ENCODE results near the gene PHC2.

PHC2 gene

DNA sequence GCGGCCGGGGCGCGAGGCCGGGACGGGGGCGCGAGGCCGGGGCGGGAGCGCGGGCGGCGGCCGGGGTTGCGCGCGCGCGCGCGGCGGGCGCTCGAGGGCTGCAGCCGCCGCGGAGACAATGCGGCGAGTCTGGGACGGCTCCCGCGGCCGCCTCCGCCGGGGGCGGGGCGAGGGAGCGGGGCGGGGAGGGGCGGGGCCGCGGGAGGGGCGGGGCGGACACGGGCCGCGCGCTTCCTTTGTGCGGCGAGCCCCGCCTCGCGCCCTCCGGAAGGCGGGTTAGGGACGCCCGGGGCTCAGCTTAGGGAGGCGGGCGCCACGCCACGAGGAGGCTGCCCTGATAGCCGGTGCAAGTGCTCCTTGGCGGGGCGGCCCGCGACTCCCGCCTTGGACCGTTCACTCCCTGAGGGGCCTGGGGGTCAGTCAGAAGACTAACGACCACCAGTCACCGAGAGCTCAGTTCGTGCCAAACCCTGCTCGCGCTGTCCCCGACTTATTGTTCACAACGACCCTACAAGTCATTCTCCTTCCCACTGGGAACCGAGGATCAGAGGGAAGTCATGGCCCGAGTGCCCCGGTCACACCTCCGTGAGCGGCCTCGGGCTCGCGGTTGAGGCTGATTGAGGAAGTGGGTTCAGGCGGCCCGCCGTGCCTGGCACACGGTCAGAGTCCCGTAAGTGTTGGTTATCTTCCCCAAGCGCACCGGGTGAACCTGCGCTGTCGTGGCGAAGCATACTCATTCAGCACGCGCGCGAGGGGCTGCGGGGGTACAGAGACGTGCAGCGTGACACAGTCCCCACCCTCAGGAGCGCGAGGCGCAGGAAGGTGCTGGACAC is 80.9 kb downstream of the PHC2 start:
- Histone ChIP-seq H2AFZ (ENCODE audit: low read length, unreplicated experiment) (peak overlapping the region; percentile 91), H3K36me3 (ENCODE audit: insufficient read depth, low read length) (peaks cover 23% of the 10 kb centered on the region), H3K79me2 (ENCODE audit: control insufficient read depth, insufficient read depth, low read length, unreplicated experiment) (peaks cover 51% of the 10 kb centered on the region), H3K27me3 (ENCODE audit: insufficient read depth, low read length) (no peaks in the 10 kb centered on the region), H3K27ac (ENCODE audit: low read depth, low read length) (peak overlapping the region; percentile 69), H3K4me3 (ENCODE audit: low read depth, low read length) (peak overlapping the region; percentile 95), H3K4me1 (ENCODE audit: control insufficient read depth, insufficient read depth, low read length, unreplicated experiment) (peaks cover 27% of the 10 kb centered on the region)

DNA sequence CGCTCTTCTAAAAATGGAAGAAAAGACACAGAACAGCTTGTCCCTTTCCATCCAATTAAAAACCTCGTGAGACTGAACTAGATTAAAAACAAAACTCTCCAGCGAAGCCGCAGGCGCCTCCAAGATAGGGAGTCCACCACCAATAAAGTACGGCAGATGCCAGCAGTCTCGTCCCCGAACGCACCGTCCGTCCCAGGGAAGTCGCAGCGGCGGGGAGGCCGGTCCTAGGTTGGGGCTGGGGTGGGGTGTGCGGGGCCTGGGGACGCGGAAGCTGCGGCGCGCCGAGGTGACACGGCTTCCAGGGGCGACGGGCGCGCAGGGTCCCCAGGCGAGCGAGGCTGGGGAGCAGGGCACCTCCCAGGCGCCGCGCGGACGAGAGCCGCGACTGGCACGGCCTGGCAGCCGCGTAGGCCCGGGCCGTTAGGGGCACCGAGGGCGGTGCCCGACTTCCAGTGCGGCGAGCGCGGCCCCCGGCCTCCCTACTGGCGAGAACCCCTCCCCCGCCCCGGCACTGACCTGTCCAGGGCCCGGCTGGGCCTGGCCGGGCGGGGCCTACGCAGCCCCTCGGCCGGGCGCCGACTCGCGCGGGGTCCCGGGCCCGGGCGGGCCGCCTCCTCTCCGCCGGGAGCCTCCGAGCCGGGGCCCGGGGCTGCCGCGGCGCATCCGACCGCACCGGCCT is 81.7 kb downstream of the PHC2 start:
- H3K27me3 ChIP-seq (ENCODE audit: insufficient read depth, low read length) = no peaks in the 10 kb centered on the region
- peak overlapping the region; percentile 98 for H3K27ac ChIP-seq (ENCODE audit: low read depth, low read length)
- H3K4me3 ChIP-seq (ENCODE audit: low read depth, low read length) = peak overlapping the region; percentile 98
- no peak overlapping the region for H2AFZ ChIP-seq (ENCODE audit: low read length, unreplicated experiment)
- peaks cover 23% of the 10 kb centered on the region for H3K36me3 ChIP-seq (ENCODE audit: insufficient read depth, low read length)
- peaks cover 59% of the 10 kb centered on the region for H3K79me2 ChIP-seq (ENCODE audit: control insufficient read depth, insufficient read depth, low read length, unreplicated experiment)
- H3K4me1 ChIP-seq (ENCODE audit: control insufficient read depth, insufficient read depth, low read length, unreplicated experiment) = peaks cover 34% of the 10 kb centered on the region

DNA sequence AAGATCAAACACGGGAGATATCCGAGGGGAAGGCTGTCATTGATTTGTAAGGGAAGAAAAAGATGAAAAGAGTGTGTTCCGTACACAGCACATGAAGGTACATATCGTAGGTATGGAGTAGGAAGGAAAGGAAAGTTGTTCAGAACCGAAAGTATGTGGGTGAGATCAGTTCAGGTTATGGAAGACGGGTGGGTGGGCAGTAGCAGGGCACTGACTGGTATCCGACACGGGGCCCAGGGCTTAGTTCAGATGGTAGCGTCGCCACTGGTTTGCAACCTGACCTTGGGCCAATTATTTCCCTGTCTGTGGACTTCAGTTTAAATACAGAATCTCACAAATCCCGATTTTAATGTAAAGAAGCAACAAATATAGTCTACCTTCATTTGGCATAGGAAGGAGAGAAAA is 82.2 kb downstream of the PHC2 start:
- peaks cover 64% of the 10 kb centered on the region for H3K79me2 ChIP-seq (ENCODE audit: control insufficient read depth, insufficient read depth, low read length, unreplicated experiment)
- H3K4me3 ChIP-seq (ENCODE audit: low read depth, low read length) = peak overlapping the region; percentile 98
- H2AFZ ChIP-seq (ENCODE audit: low read length, unreplicated experiment) = no peak overlapping the region
- H3K27ac ChIP-seq (ENCODE audit: low read depth, low read length) = peak overlapping the region; percentile 98
- H3K27me3 ChIP-seq (ENCODE audit: insufficient read depth, low read length) = no peaks in the 10 kb centered on the region
- H3K4me1 ChIP-seq (ENCODE audit: control insufficient read depth, insufficient read depth, low read length, unreplicated experiment) = peaks cover 40% of the 10 kb centered on the region
- H3K36me3 ChIP-seq (ENCODE audit: insufficient read depth, low read length) = peaks cover 28% of the 10 kb centered on the region

DNA sequence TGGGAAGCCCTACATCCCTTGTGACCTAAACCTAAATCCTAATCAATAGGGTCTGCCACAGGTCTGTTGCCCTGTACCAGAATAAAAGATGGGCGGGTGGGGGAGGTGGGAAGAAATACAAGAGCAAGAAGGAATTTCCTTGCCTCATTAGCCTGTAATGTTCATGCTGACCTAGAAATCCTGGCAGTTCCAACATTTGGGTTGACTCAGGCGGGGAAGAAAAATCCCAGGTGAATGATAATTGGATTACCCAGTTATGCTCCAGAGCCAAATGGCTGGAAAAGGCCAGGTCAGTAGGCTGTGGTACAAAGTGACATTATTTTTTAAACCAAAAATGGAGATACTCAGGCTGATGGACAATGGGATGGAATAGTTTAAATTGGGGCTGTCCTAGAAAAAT is 82.7 kb downstream of the PHC2 start:
- Histone ChIP-seq H3K4me3 (ENCODE audit: low read depth, low read length) (peak overlapping the region; percentile 98), H2AFZ (ENCODE audit: low read length, unreplicated experiment) (no peak overlapping the region), H3K79me2 (ENCODE audit: control insufficient read depth, insufficient read depth, low read length, unreplicated experiment) (peaks cover 69% of the 10 kb centered on the region), H3K27me3 (ENCODE audit: insufficient read depth, low read length) (no peaks in the 10 kb centered on the region), H3K36me3 (ENCODE audit: insufficient read depth, low read length) (peaks cover 30% of the 10 kb centered on the region), H3K27ac (ENCODE audit: low read depth, low read length) (peak overlapping the region; percentile 98), H3K4me1 (ENCODE audit: control insufficient read depth, insufficient read depth, low read length, unreplicated experiment) (peaks cover 44% of the 10 kb centered on the region)

DNA sequence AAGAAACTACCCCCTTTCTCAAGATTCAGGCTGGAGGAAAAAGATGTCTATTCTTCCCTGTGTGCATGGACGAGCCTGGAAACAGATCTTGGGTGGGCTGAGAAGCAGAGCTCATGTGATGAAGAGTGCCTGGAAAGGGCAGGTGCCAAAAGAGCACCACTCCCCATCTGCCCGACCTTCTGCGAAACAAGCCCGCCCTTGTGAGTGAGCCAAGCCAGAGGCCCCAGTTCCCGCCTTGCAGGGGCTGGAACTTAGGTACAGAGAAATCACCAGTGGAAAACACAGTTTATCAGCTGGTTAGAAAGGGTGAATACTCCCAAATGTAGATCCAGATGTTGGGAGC is 83.3 kb downstream of the PHC2 start:
- Histone ChIP-seq H3K36me3 (ENCODE audit: insufficient read depth, low read length) (peaks cover 34% of the 10 kb centered on the region), H3K4me3 (ENCODE audit: low read depth, low read length) (peak overlapping the region; percentile 98), H3K4me1 (ENCODE audit: control insufficient read depth, insufficient read depth, low read length, unreplicated experiment) (peaks cover 50% of the 10 kb centered on the region), H3K27me3 (ENCODE audit: insufficient read depth, low read length) (no peaks in the 10 kb centered on the region), H3K27ac (ENCODE audit: low read depth, low read length) (peak overlapping the region; percentile 98), H3K79me2 (ENCODE audit: control insufficient read depth, insufficient read depth, low read length, unreplicated experiment) (peaks cover 75% of the 10 kb centered on the region), H2AFZ (ENCODE audit: low read length, unreplicated experiment) (no peak overlapping the region)

DNA sequence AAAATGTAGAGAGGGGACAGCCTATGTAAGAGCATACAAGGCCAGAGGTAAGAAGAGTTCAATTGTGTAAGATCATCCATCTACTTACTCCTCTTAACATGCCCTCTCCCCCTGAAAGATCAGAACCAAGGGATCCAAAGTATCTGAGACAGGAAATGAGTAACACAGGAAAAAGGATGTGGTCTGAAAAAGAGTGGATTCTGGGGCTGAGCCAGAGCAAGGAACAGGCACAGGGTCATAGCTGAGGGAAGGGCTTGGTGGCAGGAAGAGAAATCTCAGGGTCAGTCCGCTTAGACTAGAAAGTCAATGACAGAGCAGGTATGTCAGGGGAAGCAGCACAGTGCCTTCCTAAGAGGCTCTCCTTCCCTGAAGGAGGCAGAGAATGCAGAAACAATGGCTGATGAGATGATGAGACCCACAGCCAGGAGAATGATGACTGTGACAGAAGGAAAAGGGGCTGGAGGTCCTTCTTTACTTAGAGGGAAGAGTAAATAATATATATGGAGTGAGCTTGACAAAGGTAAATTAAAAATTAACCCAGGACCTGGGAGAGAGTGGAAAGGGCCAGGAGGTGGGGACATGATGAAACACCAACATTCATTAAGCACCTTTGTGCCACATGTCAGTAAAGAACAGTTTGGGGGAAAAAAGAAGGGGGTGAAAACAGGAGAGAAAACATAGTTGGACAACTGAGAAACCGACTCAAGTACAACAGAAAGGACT is 83.8 kb downstream of the PHC2 start:
- peaks cover 55% of the 10 kb centered on the region for H3K4me1 ChIP-seq (ENCODE audit: control insufficient read depth, insufficient read depth, low read length, unreplicated experiment)

DNA sequence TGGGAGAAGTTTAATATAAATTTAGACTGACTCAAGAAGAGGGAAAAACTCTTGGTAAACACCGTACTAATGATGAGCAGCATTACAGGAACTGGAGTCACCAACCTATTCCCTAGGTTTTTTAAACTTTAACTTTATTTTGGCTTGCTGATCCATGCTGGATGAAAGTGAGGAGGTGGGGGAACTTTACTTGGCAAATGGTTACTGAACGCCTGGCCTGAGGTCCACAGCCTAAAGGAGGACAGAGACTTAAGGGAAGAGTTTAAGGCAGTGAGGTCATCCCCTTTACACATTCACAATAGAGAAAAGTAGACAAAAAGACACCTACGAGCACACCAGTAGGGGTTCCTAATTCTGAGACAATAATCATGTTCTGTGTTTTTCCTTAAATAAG is 84.4 kb downstream of the PHC2 start:
- peaks cover 60% of the 10 kb centered on the region for H3K4me1 ChIP-seq (ENCODE audit: control insufficient read depth, insufficient read depth, low read length, unreplicated experiment)
- peaks cover 85% of the 10 kb centered on the region for H3K79me2 ChIP-seq (ENCODE audit: control insufficient read depth, insufficient read depth, low read length, unreplicated experiment)

More for the DNA sequence above, 83.8 kb downstream of the PHC2 start:
- Histone ChIP-seq H3K27me3 (ENCODE audit: insufficient read depth, low read length) (no peaks in the 10 kb centered on the region), H3K27ac (ENCODE audit: low read depth, low read length) (peak overlapping the region; percentile 98), H3K4me3 (ENCODE audit: low read depth, low read length) (peak overlapping the region; percentile 98), H3K79me2 (ENCODE audit: control insufficient read depth, insufficient read depth, low read length, unreplicated experiment) (peaks cover 80% of the 10 kb centered on the region), H3K36me3 (ENCODE audit: insufficient read depth, low read length) (peaks cover 35% of the 10 kb centered on the region), H2AFZ (ENCODE audit: low read length, unreplicated experiment) (no peak overlapping the region)

DNA sequence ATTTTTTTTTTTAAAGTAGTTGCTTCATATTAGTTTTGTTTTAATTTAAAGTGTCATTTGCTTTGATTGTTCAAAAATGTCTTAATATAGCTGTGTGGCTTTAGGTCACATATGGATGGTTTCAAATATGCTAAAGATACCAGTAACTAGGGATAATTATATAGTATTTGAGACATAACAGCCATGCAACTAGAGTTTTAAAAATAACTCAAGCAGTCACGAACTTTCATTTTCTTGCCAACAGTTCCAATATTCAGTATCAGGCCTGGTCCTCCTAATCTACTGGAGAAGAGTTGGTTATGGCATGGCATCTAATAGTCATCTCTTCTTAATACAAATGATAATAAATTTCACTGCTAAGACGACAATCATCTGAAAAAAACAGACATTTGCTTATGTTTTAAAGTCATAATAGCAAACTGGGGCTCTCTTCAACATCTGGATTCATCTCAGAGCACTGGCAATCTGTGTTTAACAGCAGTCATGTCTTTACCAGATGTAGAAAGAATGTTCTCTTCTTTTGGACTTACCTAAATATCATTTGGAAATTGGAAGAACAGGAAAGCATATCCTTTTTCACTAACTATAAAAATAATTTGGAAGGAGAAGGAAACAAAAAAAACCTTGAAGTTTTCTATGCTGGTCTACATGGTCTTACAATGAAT is 85.9 kb downstream of the PHC2 start:
- Histone ChIP-seq H3K4me1 (ENCODE audit: control insufficient read depth, insufficient read depth, low read length, unreplicated experiment) (peaks cover 66% of the 10 kb centered on the region), H2AFZ (ENCODE audit: low read length, unreplicated experiment) (no peak overlapping the region), H3K79me2 (ENCODE audit: control insufficient read depth, insufficient read depth, low read length, unreplicated experiment) (peaks cover 95% of the 10 kb centered on the region), H3K4me3 (ENCODE audit: low read depth, low read length) (peak overlapping the region; percentile 98), H3K36me3 (ENCODE audit: insufficient read depth, low read length) (peaks cover 47% of the 10 kb centered on the region), H3K27me3 (ENCODE audit: insufficient read depth, low read length) (no peaks in the 10 kb centered on the region), H3K27ac (ENCODE audit: low read depth, low read length) (peak overlapping the region; percentile 98)

More for the DNA sequence above, 84.4 kb downstream of the PHC2 start:
- Histone ChIP-seq H3K27ac (ENCODE audit: low read depth, low read length) (peak overlapping the region; percentile 98), H3K36me3 (ENCODE audit: insufficient read depth, low read length) (peaks cover 40% of the 10 kb centered on the region), H3K27me3 (ENCODE audit: insufficient read depth, low read length) (no peaks in the 10 kb centered on the region), H3K4me3 (ENCODE audit: low read depth, low read length) (peak overlapping the region; percentile 98), H2AFZ (ENCODE audit: low read length, unreplicated experiment) (no peak overlapping the region)

DNA sequence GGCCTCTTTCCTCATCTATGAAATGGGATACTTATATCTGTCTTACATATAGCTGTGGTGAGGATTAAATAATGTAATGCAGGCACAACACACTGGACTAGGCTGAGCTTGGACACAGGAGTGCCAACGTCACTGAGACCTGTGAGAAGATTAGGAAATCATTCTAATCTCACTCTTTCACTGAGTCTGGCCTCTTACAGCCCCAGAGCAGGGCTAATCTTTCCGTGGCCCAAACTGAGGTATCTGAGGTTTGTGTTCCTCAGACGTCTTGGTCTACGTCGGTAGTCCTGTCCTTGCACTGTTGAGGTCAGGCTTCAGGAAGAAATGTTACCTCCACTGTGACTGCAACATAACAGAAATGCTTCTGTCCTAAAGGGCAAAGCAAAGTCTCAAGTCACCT is 87.4 kb downstream of the PHC2 start:
- Histone ChIP-seq H3K4me1 (ENCODE audit: control insufficient read depth, insufficient read depth, low read length, unreplicated experiment) (peaks cover 79% of the 10 kb centered on the region), H3K36me3 (ENCODE audit: insufficient read depth, low read length) (peaks cover 41% of the 10 kb centered on the region), H3K79me2 (ENCODE audit: control insufficient read depth, insufficient read depth, low read length, unreplicated experiment) (peaks cover 99% of the 10 kb centered on the region), H2AFZ (ENCODE audit: low read length, unreplicated experiment) (no peak overlapping the region), H3K27me3 (ENCODE audit: insufficient read depth, low read length) (no peaks in the 10 kb centered on the region), H3K4me3 (ENCODE audit: low read depth, low read length) (peak overlapping the region; percentile 98; the same call in 1 of the 2 replicates), H3K27ac (ENCODE audit: low read depth, low read length) (peak overlapping the region; percentile 98)

DNA sequence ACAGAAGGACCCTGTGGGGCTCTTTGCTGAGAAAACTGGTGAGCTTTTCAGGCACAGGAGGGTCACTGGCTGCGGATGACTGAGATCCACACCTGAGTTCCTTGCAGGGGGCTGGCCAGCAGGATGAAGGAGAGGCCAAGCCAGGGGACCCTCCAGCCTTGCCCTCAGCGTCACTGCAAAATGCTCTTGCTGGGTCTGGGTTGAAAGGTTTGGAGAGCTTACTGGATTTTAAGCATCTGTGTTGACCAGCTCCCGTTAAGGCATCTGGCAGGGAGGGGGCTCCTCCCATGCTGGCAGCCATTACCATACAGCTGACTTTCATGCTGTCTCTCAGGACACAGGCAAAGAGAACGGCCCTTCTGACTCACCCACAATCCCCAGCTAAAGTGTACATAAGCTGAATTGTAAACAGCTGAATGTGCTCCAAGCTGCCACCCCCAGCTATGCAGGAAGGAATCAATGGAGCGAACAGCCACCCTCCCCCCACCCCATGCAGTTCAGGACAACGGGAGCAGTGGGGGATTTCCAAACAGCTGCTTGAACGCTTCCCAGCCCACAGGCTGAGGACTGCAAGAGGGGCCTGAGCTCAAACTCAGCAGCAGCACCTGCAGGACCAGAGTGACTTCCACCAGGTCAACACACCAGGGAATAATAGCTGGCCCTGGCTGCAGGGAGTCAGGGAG is 88.7 kb downstream of the PHC2 start:
- Histone ChIP-seq H3K27ac (ENCODE audit: low read depth, low read length) (peak overlapping the region; percentile 98), H3K4me1 (ENCODE audit: control insufficient read depth, insufficient read depth, low read length, unreplicated experiment) (peaks cover 93% of the 10 kb centered on the region)

More for the DNA sequence above, 88.7 kb downstream of the PHC2 start:
- peak overlapping the region; percentile 54 for H3K4me3 ChIP-seq (ENCODE audit: low read depth, low read length)
- H2AFZ ChIP-seq (ENCODE audit: low read length, unreplicated experiment) = no peak overlapping the region
- no peaks in the 10 kb centered on the region for H3K27me3 ChIP-seq (ENCODE audit: insufficient read depth, low read length)
- H3K36me3 ChIP-seq (ENCODE audit: insufficient read depth, low read length) = peaks cover 37% of the 10 kb centered on the region
- peaks cover 99% of the 10 kb centered on the region for H3K79me2 ChIP-seq (ENCODE audit: control insufficient read depth, insufficient read depth, low read length, unreplicated experiment)
